HG03039 (cell line): Measurements from ENCODE around the gene THSD7A.

Experiments used
- ATAC-seq: cut with Tn5 transposase; IDR thresholded peaks from one replicate; pipeline ENCODE4 v1.9.1; 2021; ENCODE audit warnings: mild to moderate bottlenecking, moderate library complexity; ENCODE audit not compliant: unreplicated experiment

The THSD7A gene

GRCh38 chr7:11707606-11708193 is 124.3 kb downstream of the THSD7A start:
- ATAC-seq = no peak

- ATAC-seq = no peak
These were observed 125.1 kb downstream of the THSD7A start for GRCh38 chr7:11706666-11707605.

GRCh38 chr7:11703829-11704228 is 128.2 kb downstream of the THSD7A start:
- no peak for ATAC-seq

- ATAC-seq = no peak
These were observed 129.1 kb downstream of the THSD7A start for GRCh38 chr7:11702938-11703337.

- no peak for ATAC-seq
These were observed 130.0 kb downstream of the THSD7A start for GRCh38 chr7:11701829-11702560.

- ATAC-seq = no peak
These were observed 132.3 kb downstream of the THSD7A start for GRCh38 chr7:11699666-11700065.

- ATAC-seq = no peak
These were observed 133.6 kb downstream of the THSD7A start for GRCh38 chr7:11698384-11698871.

- ATAC-seq = no peak
These were observed 141.6 kb downstream of the THSD7A start for GRCh38 chr7:11690395-11690794.

- no peak for ATAC-seq
These were observed 142.9 kb downstream of the THSD7A start for GRCh38 chr7:11689096-11689495.

- ATAC-seq = no peak
These were observed 150.5 kb downstream of the THSD7A start for GRCh38 chr7:11681461-11681860.

GRCh38 chr7:11675163-11675562 is 156.8 kb downstream of the THSD7A start:
- ATAC-seq = no peak

- no peak for ATAC-seq
These were observed 163.3 kb downstream of the THSD7A start for GRCh38 chr7:11668727-11669126.

- no peak for ATAC-seq
These were observed 164.2 kb downstream of the THSD7A start for GRCh38 chr7:11667810-11668185.

GRCh38 chr7:11667071-11667809 is 164.8 kb downstream of the THSD7A start:
- ATAC-seq = no peak

- ATAC-seq = no peak
These were observed 166.6 kb downstream of the THSD7A start for GRCh38 chr7:11665357-11665756.

- no peak for ATAC-seq
These were observed 176.4 kb downstream of the THSD7A start for GRCh38 chr7:11655642-11656041.

- no peak for ATAC-seq
These were observed 176.8 kb downstream of the THSD7A start for GRCh38 chr7:11655163-11655562.

- ATAC-seq = no peak
These were observed 181.5 kb downstream of the THSD7A start for GRCh38 chr7:11650500-11650899.

GRCh38 chr7:11650030-11650429 is 182.0 kb downstream of the THSD7A start:
- no peak for ATAC-seq

- no peak for ATAC-seq
These were observed 183.0 kb downstream of the THSD7A start for GRCh38 chr7:11648980-11649379.

GRCh38 chr7:11648101-11648500 is 183.9 kb downstream of the THSD7A start:
- ATAC-seq = no peak
